ENCODE results near the gene SLC38A9. TPM values are rescaled to one million over a fixed set of nuclear protein-coding genes. Genes with fewer than 3 reads are reported as not detected.

The SLC38A9 gene
- polyA plus RNA-seq, 1 donor (not counting 4 experiments of a cell fraction or from before 2014, with no cell fraction given) = 43.3 TPM

GRCh38 chr5:55634209-55634805 is 77.8 kb downstream of the SLC38A9 start:
- FAIRE-seq (no peak), DNase-seq (ENCODE audit: low read depth, low spot score) (no peak)
- Histone ChIP-seq H3K36me3 (ENCODE audit: control insufficient read depth in 2 of 2, extremely low read depth in 1 of 2, insufficient read depth in 2 of 2, low read length in 2 of 2) (no peaks in the 10 kb centered on the region), H2AFZ (ENCODE audit: control insufficient read depth, low read length) (no peak overlapping the region), H3K9me3 (ENCODE audit: control insufficient read depth, low read depth, low read length) (no peaks in the 10 kb centered on the region), H3K4me2 (ENCODE audit: control insufficient read depth, extremely low read depth, insufficient read depth, low read depth, low read length) (no peak overlapping the region), H4K20me1 (ENCODE audit: control insufficient read depth, extremely low read depth, insufficient read depth, low read length) (no peaks in the 10 kb centered on the region), H3K79me2 (ENCODE audit: control insufficient read depth, insufficient read depth, low read length) (no peaks in the 10 kb centered on the region), H3K9me1 (ENCODE audit: control insufficient read depth, extremely low read depth, insufficient read depth, low read length) (no peaks in the 10 kb centered on the region), H3K4me1 (ENCODE audit: control insufficient read depth, extremely low read depth, insufficient read depth, low read length) (peaks cover 3% of the 10 kb centered on the region), H3K27ac (ENCODE audit: control insufficient read depth, insufficient read depth, low read length) (no peak overlapping the region), H3K4me3 (ENCODE audit: control insufficient read depth in 2 of 3, extremely low read depth in 1 of 3, insufficient read depth in 2 of 3, low read depth in 1 of 3, low read length in 3 of 3) (no peak overlapping the region), H3K9ac (ENCODE audit: control insufficient read depth, extremely low read depth, insufficient read depth, low read length) (no peak overlapping the region), H3K27me3 (ENCODE audit: control insufficient read depth, extremely low read depth, insufficient read depth, low read length) (no peaks in the 10 kb centered on the region)
- dilution Hi-C loops (cut with MboI; ENCODE audit: extremely low pct_ligation_motif_present, low sequenced_read_pairs) = no loop called here
- TF ChIP-seq CTCF (optimal IDR thresholded peaks at IDR 0.05 in 1 of 3, IDR thresholded peaks at IDR 0.05 in 1 of 3, conservative IDR thresholded peaks at IDR 0.05 in 1 of 3; ENCODE audit: extremely low read depth in 1 of 3, insufficient read depth in 2 of 3, low read length in 3 of 3) (no peak), EZH2 (IDR thresholded peaks at IDR 0.05; ENCODE audit: low read length) (no peak)

GRCh38 chr5:55633574-55634208 is 78.4 kb downstream of the SLC38A9 start:
- H3K79me2 ChIP-seq (ENCODE audit: control insufficient read depth, insufficient read depth, low read length) = no peaks in the 10 kb centered on the region
- no peaks in the 10 kb centered on the region for H4K20me1 ChIP-seq (ENCODE audit: control insufficient read depth, extremely low read depth, insufficient read depth, low read length)
- no peak overlapping the region for H2AFZ ChIP-seq (ENCODE audit: control insufficient read depth, low read length)
- dilution Hi-C loops (cut with MboI; ENCODE audit: extremely low pct_ligation_motif_present, low sequenced_read_pairs) = no loop called here
- H3K36me3 ChIP-seq (ENCODE audit: control insufficient read depth in 2 of 2, extremely low read depth in 1 of 2, insufficient read depth in 2 of 2, low read length in 2 of 2) = no peaks in the 10 kb centered on the region
- FAIRE-seq (no peak), DNase-seq (ENCODE audit: low read depth, low spot score) (no peak)
- H3K27me3 ChIP-seq (ENCODE audit: control insufficient read depth, extremely low read depth, insufficient read depth, low read length) = no peaks in the 10 kb centered on the region
- H3K4me1 ChIP-seq (ENCODE audit: control insufficient read depth, extremely low read depth, insufficient read depth, low read length) = peaks cover 3% of the 10 kb centered on the region
- no peaks in the 10 kb centered on the region for H3K9me3 ChIP-seq (ENCODE audit: control insufficient read depth, low read depth, low read length)
- H3K4me3 ChIP-seq (ENCODE audit: control insufficient read depth in 2 of 3, extremely low read depth in 1 of 3, insufficient read depth in 2 of 3, low read depth in 1 of 3, low read length in 3 of 3) = no peak overlapping the region
- no peaks in the 10 kb centered on the region for H3K9me1 ChIP-seq (ENCODE audit: control insufficient read depth, extremely low read depth, insufficient read depth, low read length)
- H3K4me2 ChIP-seq (ENCODE audit: control insufficient read depth, extremely low read depth, insufficient read depth, low read depth, low read length) = no peak overlapping the region
- H3K27ac ChIP-seq (ENCODE audit: control insufficient read depth, insufficient read depth, low read length) = no peak overlapping the region
- no peak for TF ChIP-seq EZH2 (IDR thresholded peaks at IDR 0.05; ENCODE audit: low read length)
- TF ChIP-seq CTCF (optimal IDR thresholded peaks at IDR 0.05 in 1 of 3, IDR thresholded peaks at IDR 0.05 in 1 of 3, conservative IDR thresholded peaks at IDR 0.05 in 1 of 3; ENCODE audit: extremely low read depth in 1 of 3, insufficient read depth in 2 of 3, low read length in 3 of 3) = no peak
- no peak overlapping the region for H3K9ac ChIP-seq (ENCODE audit: control insufficient read depth, extremely low read depth, insufficient read depth, low read length)

All from keratinocyte (primary cell).